GF-D8 (cell line): ENCODE results near the gene TMEM89.

Experiments
- DNase-seq: peaks from one replicate; lab custom pipeline; 2025; lab: John Stamatoyannopoulos, UW

The TMEM89 gene

DNA sequence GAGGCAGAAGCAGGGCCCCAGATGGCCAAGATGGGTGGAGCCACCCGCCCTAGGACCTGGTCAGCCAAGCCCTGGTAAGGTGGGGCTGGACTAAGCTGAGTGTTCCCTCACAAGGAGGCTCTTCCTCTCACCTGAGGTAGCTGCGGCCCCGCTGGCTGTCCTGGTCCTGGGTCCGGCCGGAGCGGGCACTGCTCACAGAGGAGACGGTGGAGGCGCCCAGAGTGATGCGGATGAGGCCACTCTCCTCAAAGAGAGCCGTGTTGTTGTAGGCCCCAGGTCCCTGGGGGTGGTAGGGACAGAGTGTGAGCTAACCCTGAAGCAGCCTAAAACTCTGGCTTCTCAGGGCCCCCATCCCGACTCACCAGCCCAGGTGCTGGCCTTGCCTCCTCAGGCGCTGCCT is 21.0 kb upstream of the TMEM89 start:
- DNase-seq = no peak

DNA sequence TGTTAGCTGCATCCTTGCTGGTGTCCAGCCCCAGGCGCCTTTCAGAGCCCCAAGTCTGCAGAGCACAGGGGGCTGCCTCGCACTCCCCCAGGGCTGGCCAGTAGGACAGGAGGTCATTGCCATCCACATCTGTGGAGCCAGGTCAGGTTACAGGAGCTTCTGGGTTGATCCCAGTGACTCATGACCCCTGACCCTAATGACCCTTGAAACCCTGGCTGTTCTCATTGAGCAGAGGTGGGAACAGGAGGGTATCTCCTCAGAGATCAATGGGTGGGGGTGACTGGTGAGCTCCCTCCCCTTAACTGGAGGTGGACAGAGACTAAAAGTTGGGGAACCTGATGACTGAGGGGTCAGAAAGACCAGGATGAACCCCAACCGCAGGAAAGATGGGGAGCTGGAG is 19.8 kb upstream of the TMEM89 start:
- no peak for DNase-seq

DNA sequence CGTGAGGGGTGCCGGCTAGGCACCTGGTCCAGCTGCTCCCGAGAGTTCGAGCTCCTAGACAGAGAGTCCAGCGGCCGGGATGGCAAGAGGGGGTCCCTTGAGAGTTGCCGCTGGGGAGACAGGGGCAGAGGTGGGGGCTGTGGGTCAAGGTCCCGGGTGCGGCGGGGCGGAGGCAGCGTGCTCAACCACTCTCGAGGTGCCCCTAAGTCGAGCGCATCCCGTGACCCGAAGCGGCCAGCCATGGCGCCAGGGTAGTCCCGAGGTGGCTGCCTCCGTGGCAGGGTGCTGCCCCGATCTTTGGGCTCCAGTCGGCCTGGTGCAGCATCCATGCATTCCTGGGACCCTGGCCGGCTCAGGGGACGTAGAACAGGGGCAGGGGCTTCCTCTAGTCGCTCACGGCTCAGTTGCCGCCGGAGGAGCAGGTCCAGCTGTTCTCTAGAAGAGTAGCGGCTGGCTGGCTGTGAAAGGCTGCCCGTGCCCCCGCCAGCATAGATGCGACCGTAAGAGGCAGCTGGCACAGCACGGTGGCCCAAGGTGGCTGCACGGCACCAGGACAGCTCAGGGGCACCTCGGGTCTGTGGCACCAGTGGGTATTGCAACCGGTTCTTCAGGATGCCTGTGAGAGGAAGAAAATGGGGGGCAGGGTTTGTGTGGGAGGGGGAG is 18.5 kb upstream of the TMEM89 start:
- no peak for DNase-seq

DNA sequence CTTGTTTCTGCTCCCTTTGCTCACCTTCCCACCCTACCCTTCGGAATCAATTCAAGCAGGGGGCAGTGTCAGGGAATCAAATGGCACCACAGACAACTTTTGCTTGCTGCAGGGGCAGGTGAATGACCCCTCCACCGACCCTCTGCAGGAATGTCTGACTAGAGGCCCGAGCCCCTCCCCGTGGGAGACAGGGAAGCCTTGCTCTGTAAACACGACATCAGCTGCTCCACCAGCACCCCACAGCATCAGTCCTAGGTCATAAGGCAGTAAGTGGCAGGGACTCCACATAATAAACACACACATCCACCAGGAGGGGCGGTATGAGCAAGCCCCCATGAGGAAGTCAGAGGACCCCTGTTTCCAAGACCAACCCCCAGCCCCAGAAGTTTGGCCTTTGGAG is 15.7 kb upstream of the TMEM89 start:
- no peak for DNase-seq

DNA sequence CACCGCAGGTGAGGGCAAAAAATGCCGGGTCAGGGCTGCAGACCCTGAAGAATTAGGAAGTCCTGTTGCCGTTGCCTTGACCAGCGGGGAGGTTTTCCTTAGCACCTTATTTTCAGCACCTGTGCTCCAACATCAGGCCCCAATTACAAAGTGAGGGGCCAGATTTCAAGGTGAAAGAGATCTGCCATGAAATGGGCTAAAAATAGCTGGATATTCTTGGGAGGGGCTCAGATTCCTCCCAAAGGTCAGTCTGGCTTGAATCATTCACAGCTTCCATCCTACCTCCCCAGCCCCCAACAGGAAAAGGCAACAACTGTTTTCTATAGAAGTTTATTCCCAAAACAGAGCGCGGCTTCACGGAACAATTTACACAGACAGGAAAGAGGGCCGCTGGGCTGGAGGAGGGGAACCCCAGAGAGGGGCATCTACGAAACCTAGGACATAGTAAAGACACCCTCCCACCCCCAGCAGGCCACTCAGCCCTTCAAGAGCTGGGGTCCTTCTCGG is 14.6 kb upstream of the TMEM89 start:
- DNase-seq = no peak

DNA sequence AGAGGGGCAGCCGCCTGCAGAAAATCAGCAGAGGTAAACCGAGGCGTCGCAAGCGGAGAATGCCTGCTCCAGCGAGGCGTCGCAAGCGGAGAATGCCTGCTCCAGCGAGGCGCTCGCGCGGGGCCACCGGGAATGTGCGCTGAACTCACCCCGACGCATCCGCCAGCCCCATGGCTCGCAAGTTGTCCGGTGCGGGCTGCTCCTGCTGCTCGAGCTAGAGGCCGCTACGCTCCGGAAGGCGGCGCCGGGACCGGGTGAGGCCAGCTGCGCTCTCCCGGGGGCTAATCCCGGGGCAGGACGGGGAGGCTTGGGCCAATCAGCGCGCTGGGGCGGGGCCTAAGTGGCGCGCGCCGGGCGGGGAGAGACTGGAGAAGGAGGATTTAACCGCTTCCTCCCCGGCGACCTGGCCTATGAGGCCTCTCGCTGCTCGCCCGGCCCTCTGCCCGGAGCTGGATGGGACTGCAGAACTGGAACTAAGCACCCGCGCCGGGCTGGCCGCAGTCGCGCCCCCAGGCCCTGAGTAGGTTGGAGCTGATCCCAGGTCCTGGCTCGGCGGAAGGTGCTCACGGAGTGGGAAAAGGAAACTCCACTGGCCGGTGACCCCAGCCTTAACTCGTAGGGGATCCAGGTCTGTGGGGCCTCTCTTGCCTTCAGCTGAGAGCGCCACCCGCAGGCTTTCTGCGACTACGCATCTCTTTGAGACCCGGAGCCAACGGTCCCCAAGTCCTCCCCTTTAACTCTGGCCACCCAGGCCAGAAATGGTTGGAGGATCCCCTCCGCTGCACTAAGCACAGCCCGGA is 13.9 kb upstream of the TMEM89 start, which contains the start of gene SLC26A6:
SLC26A6 (minus strand) TSS at position 240 of the 800 bp plus-strand sequence; CDS start at position 172, 68 bp downstream.
- peak; percentile 85 for DNase-seq

DNA sequence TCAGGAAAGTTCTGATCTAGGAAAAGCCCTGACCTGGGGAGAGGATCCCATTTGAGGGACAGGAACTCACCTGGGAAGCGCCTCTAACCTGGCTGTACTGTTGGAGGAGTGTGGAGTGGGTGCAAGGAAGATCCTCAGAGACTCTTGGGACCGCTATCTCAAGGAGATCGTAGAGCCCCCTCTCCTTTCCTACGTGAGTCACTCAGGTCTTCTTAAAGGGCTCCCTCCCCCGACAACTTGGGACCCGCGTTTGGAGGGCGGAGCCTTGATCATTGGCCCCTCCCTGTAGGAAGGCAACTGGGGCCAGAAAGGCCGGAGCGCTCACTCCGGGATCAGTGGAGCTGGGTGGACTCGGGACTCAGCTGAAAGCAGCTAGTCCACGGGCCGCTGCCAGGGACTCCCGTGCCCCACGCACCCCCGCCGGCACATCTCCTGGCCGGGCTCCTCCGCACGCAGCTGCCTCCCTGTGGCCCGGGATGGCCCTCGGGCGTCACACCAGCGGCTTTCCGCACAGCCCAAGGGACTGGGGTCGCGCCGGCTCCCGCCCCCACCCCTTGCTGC is 13.2 kb upstream of the TMEM89 start:
- no peak for DNase-seq

DNA sequence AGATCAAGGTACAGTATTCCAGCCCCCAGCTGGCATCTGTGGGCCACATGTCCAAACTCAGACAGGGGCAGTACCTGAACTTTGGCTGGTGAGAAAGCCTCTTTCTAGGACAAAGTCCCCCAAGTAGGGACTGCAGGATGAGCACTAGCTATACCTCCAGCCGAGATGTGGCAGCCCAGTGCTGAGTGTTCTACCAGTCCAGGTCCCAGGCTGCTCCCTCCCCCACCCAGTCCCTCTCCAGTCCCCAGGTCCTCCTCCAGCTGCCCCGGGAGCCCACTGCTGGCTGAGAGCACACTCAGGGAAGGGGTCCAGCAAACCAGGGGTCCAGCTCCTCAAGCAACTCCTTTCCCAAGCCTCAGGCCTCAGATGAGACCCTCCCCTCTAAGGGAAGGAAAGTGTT is 12.2 kb upstream of the TMEM89 start:
- no peak for DNase-seq

DNA sequence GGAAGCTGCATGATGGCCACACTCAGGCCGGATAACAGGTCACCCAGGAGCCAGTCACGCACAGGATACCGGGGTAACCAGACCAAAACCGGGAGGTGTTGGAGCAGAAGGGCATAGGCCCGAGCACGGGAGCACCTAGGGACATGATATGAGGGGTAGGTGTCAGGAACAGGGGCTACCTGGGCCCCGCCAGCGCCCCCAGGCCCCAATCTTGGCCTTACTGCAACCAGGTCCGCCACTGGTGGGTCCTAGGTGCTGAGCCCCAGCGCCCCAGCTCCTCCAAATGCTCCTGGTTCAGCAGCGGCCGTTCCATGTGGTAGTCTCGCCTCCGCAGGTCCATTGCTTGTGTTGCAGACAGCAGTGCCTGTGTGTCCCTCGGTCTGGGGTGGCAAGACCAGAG is 11.7 kb upstream of the TMEM89 start:
- DNase-seq = no peak

DNA sequence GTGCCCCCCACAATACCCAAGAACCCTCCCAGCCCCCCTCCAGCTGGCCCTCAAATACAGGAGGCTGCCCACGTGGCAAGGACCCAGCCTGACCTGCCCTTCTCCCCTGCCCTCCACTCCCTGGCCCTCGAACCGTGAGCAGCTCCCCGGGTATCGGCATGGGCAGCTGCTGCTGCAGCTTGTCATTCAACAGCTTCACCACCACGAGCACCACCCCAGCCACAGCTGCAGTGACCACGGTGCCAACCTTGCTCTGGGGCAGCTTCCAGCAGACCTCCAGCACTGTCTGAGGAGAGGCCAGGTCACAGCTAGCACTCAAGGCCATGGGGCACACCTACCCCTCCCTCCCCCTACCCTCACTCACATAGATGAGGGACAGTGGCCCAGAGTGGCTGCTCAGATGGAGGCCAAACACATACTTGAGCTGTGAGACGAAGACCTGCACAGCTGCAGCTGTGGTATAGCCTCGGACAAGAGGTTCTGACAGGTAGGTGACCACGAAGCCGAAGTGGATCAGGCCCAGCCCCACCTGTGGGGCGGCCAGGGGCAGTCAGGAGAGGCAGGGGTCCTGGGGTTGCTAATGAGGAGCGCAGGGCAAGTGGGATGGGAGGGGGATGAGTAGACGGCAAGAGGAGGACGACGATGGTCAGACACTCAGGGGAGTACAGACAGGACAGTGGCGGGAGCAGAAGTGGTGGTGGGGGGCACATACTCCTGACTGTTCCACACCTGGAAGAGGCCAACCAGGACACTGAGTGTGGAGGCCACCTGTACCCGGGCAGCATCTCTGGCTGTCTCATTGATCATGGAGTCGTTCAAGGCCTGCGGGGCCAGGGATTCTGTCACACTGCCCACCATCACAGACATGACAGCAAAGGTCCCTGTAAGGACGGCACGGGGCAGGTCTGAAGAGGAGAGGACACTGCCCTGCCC is 10.2 kb upstream of the TMEM89 start:
- DNase-seq = no peak

DNA sequence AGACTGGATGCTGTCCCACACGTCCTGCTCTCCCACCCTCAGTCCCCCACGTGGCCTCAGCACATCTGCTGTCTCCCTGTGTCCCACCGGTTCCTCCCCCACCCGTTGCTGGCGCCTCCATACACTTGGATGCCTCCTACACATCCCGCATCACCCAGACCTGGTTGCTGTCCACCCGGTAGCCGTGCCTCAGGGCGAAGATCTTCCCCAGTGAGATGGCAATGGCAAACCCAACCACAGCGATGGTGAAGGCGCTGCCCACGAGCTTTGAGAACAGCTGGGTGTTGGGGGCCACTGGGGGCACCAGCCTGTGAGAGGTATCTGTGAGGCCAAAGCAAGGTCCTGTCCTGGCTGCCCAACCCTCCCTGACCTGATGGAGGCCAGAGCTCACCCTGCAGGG is 9.3 kb upstream of the TMEM89 start:
- DNase-seq = no peak

DNA sequence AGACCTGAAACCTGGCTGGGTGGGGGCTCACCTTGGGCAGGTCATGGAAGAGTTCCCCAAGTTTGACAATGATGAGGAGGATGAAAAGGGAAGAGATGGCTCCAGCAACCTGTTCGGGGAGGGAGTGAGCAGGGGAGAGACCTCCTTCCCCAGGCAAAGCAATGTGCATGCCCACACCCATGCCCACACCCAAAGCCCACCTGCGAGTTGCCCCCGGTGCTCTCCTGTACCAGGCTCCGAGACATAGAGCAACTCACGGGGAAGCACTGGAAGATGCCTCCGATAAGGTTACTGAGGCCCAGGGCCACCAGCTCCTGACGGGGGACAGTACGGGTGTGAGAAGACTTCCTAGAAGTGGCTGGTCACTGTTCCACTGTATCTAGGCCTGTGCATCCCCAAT is 8.8 kb upstream of the TMEM89 start:
- no peak for DNase-seq

DNA sequence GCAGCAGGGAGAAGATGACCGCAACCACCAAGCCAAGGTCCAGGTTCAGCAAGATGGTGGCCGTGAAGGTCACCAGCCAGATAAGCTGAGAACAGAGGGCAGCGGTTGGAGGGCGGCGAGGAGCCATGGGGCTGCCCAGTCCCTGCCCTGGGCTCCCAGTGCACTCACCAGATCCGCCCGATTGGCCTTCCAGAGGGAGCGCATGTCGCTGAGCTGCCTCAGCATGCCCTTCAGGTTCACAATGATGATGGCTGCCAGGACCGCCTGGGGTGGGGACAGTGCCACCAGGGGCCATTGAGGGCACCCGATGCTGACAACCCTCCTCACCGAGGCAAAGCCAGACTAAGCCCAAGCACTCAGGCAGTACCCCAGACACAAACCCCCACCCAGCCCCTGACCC is 8.3 kb upstream of the TMEM89 start:
- DNase-seq = no peak

DNA sequence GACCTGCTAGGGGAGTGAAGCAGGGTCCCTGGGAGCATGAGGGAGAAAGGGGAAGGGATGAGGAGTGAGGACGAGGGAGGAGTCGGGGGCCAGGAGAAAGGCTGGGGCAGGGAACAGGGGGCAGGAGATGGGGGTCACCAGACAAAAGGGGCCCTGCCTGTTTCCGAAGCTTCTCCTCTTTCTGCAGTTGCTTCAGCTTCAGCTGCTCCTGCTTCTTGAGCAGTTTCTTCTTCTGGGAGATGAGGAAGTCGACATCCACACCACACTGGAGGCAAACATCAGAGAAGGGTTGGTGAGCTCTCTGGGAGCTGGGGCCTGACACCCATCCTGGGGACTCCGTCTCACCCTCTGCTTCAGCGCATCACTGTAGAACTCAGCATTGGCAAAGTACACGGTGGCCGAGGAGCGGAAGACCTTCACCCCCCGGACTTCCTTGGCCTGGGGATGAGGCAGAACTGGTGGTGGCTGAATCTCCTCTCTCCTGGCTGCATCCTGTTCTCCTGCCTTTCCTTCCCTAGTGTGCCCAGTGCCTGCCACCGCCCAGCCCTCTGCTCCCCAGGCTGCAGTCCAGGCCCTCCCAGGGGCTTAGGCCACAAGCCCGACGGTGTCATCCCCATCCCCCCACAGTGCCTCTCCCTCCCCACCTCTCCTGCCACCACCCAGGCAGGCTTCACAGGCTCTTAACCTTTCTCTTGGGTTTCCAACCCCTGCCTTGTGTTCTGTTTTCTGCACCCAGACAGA is 6.9 kb upstream of the TMEM89 start:
- DNase-seq = no peak

DNA sequence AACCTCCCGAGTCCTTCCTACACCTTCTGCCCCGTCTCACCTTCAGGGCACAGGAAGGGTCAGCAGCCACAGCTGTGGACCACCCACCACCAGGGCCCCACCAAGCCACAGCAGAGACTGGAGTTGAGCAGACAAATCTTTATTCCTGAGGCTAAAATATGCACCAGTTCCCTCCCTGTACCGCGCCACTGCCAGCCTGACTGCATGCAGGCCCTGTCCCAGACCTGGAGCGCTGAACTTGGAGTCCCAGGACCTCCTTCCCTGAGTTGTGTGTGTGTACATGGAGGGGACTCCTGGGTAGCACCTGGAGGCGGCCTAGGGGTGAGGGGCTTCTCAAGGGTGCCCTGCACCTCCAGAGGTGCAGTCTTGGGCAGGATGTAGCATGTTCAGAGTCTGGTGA is 4.0 kb upstream of the TMEM89 start:
- DNase-seq = no peak

DNA sequence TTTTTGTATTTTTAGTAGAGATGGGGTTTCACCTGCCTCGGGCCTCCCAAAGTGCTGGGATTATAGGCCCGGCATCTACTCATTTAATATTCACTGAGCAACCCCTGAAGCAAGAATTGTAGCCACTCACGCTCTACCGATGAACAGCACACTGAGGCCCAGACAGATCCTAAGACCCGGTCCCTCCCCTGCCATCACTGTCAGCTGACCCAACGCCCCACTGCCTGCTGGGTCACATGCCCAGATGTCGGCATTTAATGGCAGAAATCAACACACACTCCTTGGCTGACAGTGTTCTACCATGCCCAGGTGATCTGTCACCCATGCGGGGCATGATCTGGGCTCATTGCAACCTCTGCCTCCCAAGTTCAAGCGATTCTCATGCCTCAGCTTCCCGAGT is 3.2 kb upstream of the TMEM89 start:
- DNase-seq = no peak

DNA sequence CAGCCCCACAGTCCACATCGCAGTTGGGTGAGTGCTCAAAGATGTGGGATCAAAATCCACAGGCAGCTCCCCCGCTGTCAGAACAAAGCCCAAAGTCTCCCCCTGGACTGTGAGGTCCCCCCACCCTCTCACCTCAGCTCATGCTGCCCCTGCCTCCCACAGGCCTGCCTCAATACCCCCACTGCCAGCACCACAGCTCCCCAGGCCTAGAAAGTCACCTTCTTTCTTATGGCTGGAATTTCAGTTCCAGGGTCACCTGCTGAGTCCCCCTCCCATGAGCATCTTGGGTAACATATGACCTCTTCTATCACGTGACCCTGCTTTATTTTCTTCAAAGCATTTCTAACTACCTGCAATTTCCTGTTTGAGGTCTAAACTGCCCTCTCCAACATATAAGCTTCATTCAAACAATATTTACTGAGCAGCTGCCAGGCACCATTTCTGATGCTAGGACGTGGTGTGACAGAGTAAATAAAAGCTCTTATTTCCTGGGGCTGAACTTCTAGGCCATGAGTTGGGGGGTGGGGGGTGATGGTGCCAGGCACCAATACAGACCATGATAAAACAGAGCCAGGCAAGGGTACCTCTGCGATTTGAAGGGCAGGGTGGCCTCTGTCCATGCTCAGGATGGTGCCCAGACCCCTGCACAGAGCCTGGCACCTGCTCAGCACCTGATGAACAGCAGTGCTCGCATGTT is 2.4 kb upstream of the TMEM89 start:
- no peak for DNase-seq

DNA sequence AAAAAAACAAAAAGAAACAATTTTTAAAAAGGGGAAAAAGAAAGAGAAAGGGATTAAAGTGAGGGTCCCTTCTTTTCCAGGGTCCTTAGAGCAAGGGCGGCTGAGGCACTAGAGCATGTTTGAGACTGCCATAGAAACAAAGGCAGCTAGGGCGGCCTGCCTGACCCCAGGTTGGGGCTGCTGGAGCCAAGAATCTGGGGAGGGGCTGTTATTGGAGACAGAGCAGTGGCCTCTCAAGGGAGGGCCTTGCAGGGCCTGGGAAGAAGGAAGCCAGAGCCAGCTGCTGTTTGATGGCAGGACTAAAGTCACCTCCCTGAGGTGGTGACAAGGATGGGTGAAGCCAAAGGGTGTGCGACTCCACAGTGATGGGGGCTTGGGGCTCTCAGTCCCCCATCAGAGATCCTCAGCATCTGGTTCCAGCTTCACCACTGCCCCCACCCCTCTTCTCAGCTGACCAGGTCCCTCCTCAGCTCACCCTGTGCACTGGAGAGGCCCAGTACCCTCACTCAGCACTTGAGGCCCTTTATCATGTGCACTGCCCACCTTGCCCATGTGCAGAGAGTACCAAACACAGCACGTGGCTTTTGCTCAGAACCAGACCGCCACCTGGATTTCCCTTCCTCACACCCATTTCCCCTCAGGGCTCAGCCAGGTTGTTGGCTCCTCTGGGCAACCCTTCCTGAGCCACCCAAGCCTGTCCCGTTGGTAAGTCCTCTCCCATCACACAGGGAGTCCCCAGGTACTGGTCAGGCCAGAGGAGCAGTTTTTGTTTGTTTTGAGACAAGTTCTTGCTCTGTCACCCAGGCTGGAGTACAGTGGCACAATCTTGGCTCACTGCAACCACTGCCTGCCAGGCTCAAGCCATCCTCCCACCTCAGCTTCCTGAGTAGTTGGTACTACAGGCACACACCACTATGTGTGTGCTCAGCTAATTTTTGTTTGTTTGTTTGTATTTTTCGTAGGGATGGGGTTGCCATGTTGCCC is 1.7 kb downstream of the TMEM89 start:
- no peak for DNase-seq

DNA sequence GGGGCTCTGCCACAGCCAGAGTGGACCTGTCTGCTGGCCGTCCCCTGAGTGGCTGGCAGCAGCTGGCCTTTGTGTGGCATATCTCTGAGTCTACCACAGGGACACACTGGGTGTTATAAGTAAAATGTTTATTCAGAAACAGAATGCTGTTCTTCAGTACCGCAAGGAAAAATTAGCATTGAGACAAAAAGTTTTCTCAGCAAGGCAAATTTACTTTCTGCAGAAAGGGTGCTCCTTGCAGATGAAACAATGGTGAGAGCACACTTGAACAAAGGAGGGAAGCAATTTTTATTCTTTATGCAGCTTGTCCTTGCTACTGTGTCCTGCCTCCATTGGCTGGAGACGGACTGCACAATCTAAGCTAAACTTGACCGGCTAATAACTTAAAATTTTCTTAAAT is 4.0 kb downstream of the TMEM89 start:
- DNase-seq = no peak

DNA sequence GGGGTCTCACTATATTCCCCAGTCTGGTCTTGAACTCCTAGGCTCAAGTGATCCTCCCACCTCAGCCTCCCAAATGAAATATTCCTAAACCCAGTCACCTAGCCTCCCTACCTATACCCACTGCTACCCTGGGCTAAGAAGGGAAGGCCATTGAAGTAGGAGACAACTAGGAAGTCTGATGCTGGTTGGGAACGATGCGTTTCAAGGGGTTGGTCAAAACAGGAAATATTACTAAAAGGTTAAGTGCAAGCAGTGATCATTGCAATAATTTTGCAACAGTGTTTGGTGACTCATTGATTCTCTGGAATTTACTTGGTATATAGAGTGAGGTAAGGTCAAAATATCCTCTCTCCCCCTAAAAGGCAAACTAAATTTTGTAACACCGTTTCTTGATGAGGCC is 7.5 kb downstream of the TMEM89 start:
- no peak for DNase-seq
